ENCODE results near the gene PANX1.

The PANX1 gene

DNA sequence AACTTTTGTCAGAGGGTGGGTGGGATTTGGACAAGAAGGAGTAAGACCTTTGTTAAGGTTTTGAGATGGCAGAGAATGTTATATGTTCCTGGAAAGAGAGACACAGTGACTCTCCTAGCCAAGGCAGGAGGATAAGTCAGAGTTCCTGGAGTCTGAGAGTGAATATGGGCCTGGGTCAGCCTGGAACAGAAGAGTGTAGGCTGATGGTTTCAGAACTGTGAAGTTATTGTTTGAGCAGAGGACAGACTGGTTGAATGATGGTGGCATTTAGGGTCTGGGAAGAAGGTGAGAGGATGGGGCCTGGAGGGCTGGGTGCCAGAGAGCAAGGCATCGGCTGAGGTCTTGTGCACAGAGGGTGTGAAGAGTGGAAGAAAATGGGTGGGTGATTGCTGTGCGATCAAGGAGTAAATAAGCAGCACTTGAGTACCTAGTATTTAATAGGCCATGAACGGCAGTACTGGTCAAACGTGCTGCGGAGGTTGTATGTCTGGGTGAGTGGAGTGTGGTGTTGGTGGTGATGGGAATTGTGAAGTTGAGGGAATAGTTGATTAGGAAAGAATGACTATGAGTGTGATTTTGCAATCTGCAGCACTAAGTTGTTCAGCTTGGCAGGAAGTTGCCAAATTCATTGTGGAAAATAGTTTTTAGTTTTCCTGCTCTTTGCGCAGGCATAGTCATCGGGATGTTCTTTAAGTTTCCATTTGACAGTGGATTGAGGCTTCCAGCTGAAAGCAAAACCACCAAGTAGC is 1.8 kb downstream of the PANX1 start:
- no peak for DNase-seq

DNA sequence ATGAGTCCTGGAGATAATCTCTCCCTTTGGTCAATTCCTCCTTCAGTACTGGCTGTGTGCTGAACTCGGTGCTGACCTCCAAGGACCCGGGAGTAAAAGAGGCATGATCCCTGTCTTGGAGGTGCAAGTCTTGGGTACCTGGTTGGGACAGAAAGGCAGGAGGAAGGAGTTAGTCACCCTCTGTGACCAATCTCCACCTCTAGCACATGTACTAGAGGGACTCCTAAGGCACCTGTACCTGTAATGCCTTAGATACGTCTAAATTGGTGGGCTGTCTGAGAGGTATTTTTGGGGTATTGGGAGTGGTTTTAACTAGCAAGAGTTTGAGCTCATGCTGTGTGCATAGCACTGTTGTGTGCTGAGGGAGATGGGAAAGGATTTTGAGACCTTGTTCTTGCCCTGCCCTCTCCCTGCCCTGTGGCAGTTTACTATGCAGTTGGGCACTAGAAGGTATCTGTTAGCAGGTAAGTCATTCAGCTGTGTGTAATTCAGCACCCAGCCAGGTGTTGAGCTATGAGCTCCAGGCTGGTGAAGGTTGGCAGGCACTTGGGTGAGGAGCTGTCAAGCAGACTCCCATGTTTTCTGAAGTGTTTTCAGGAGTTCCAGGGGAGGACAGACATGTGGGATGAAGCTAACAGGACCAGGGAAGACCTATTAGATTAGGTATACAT is 2.5 kb downstream of the PANX1 start:
- no peak for DNase-seq

DNA sequence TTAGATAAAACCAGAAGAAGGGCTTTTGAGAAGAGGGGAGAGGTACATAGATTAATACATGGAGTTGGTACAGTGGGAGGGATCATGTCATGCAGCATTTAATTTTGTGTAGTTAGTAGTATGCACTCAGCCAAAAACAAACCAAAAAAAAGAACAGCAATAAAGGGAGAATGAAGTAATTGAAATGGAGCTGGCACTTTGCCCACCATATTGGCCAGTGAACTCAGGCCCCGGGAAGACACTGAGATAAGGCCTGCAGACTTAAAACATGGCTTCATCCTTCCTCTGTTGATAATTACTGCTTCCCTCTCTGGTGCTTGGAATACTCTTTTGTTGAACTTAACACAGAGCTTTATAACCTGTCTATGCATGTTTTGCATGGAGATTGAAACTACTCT is 3.1 kb downstream of the PANX1 start:
- DNase-seq = no peak

DNA sequence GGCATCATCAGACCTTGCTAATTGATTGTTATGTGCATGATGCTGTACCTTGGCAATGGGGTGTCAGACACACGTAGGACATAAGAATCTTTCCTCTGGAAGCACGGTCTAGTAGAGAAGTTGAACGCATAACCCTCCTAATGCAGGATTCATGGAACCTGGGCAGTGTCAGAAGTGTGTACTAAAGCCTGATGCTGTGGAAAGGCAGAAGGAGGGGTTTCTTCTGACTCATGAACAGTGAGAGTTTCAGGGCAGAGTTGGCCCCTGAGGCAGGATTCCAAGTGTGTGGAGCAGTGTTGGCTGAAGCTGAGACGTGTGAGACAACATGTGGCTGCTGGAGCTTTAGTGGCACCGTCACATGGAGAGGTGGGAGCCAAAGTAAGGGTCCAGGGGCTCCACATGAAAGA is 3.5 kb downstream of the PANX1 start:
- DNase-seq = no peak

DNA sequence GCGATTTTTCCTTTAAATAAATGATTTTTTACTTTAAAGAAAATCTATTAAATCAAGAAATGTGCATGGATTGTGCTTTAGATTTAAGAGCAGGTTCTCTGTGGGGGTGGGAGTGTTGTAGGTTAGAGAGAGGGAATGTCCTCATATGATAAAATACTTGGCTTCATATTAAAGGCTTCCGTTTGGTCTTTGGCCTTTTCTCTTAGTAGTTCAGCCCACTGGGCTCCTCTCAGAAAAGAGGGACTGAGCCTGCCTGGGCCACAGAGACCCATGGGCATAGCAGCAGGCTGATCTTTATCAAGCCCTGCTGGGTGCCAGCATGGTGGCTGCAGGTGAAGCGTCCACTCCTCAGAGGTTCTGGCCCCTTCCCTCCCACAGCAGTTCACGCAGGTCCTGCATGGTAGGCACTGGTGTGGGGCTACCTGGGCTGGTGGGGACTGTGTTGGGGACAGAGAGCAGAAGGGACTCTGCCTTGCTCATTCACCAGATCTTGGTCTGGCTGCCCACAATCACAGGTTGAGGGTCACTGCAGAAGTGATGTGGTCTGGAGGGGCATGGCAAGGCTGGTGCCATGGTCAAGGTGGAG is 4.3 kb downstream of the PANX1 start:
- no peak for DNase-seq

DNA sequence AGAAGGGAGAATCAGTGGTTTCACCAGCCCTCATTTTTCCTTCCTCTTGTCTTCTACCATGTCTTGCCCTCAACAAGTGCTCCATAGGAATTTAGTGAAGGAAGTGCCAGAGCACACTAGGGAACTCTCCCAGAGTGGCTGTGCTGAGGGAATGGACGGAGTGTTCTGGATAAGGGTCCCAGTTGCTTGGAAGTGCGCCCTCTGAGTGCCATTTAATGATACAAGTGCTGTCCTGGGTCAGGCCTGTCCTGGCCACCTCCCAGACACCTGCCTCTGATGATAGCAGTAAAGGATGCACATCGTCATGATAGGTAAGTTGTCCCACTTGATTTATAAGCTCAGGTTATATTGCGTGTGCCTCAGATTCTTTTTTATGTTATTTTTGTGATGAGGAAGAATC is 5.1 kb downstream of the PANX1 start:
- DNase-seq = no peak

DNA sequence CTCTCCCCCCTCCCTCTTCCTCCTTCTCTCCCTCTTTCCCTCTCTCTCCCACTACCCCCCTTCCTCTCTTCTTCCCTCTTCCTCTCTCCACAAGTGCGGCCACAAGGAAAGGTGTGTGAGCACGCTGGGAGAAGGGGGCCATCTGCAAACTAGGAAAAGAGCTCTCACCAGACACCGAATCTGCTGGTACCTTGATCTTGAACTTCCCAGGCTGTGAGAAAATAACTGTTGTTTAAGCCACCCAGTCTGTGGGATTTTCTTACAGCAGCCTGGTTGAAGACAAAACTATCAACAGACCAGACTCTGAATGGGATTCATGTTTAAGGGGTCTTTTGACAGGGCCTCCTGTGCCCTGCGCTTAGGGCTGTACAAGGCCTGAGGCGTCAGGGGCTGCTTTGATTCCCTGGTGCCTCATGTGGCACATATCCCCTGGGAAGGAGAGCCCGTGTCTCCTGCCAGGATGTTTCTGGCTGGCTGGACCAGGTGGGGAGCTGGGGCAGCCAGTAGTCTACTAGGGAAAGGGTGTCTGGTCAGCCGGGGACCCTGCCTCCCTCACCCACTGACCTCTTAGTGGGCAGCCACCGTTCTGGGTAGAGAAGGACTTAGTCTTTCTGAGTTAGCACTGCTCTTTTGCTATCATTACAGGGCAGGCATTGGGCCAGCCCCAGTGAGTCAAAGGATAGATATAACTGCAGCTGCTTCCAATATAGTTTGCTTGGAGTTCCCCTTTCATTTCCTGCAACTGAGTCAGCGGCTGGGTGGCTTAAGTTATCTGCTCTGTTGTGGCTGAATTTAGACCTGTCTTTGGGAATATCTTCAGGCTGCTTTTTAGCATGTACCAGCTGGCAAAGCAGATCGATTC is 6.2 kb downstream of the PANX1 start:
- DNase-seq = no peak

DNA sequence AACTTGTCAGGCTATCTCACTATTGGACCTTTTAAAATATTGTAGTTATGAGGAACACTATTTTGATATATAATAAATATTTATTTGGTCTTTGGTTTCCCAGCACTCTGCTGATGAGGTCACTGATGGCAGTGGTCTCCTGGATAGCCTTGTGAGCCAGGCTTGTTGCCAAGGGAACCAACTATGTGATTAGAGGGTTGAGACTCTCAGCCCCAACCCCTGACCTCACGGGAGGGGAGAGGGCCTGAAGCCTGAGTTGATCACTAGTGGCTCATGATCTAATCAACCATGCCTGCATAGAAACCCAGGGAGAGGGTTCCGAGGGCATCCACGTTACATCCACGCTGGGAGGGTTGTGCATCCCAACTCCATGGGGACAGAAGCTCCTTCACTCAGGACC is 10.8 kb downstream of the PANX1 start:
- DNase-seq = no peak

DNA sequence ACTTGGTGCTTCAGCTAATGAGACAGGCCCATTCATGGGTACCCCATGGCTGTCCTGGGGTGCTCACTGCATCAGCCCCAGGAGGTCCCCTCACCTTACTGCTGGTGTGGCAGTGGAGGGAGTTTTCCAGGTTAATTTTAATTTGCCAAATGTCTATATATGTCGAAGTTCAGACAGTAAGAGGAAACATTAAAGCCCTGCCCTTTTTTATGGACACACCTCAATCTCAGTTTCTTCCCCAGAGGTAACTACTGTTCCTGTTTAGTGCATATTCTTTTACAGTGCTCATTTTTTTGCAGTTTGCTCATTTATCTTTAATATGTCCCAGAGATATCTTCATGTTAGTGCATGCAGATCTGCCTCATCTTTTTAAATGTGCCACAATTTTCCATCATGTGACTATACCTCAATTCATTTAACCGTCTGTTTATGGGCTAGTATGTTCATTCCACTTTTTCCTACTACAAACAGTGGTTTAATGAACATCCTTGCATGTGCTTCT is 11.6 kb downstream of the PANX1 start:
- no peak for DNase-seq

DNA sequence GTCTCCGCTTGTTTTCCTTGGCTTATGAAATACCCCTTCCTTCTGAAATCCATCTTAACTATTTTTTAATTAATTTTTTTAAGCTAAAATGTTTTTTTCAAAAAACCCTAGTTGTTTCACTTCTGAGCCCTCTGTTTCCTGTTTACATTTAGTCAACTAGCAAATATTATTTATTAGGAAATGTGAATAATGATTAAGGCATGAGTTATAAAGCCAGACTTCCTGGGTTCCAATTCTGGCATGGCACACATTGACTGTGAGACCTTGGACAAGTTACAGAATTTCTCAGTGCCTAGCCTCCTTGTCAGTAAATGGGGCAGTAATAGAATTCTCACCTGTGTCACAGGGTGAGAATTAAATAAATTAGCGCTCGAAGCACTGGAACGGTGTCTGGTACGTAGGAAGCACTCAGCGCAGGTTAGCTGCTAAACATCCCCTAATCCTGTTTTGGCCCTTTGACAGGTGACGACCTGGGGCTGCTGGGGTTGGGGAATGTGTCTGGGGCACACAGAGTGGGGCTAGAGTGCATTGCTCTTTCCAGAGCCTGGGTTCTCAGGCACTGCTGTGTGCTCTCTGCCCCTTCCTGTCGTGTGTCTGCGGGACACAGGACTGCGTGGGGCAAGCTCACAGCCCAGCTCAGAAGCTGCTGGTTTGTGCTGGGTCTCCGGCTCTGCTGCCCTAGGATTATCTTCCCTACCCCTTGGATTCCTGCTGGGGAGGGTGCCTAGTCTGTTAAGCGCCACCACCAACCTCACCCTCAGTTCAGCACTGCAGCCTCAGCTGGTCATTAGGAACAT is 13.1 kb downstream of the PANX1 start:
- no peak for DNase-seq

DNA sequence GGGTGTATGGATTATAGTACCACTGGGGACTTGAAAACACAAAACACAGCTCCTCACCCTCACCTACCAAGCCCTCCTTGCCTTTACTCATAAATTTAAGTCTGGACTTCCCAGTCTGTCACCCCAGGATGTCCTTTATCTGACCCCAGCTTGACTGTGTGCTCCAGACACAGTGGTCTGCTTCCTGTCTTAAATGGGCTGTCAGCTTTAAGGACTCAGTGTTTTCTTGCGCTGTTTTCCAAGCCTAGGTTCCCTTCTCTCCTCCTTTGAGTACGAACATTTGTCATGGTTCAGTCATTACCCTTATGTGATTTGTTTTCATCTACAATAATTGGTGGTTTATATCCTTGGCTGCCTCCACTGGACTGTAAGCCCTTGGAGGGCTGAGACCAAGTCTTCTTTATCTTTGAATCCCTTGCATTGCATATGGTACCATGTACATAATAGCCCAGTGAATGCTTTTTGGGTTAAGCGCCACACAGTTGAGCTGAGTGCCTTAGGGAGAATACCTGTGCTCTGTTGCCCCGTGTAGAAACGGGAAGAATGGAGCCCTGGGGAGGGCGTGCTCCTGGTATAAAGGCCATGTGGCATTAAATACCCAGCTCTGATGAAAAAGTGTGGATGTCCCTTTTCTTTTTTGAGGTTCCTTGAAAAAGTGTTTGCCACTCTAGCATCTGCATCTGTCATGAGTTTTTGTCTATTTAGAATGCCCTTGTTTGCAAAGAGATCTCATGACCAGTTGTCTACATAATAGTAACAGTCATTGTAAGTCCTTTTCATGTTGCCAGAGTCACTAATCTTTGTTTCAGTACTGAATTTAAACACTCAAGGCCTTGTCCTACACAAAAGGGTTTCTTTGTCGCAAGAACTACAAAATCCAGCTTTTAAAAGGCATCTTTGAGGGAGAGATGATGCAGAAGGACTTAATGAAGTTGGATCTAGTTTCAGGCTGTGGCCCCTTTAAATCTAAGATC is 14.0 kb downstream of the PANX1 start:
- DNase-seq = no peak

DNA sequence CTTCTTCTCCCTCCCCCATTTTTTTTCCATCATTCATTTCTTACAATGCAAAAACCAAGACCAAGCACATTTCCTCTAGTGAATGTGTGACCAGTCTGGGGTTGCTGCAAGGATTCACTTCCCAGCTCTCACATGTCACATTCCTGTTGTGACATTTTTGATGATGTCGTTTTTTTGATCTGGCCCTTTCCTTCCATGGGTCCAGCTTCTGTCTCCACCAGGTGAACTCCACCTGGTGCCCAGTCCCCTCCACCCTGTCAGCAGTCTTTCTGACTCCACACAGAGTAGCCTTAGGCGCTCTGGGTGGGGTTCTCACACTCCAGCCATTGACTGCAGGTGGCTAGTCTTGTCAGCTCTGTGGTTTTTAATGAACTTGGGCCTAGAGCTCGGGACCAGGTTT is 15.6 kb downstream of the PANX1 start:
- DNase-seq = no peak

DNA sequence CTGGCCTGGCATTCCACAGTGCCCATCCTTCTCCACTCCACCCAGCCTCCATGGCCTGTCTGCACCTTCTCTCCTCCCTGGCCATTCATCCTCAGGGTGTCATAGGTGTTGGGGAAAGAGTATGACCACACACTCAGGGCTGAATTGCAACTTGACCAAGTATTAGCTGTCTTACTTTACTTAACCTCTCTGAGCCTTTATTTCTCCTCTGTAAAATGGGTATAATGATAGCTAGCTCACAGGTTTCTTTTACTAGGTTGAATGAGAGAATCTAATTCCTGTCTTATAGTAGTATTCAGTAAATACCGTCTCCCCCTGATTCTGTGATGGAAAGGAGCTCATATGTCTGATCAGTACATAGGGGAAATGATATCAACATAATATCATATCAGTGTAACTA is 16.0 kb downstream of the PANX1 start:
- DNase-seq = no peak

DNA sequence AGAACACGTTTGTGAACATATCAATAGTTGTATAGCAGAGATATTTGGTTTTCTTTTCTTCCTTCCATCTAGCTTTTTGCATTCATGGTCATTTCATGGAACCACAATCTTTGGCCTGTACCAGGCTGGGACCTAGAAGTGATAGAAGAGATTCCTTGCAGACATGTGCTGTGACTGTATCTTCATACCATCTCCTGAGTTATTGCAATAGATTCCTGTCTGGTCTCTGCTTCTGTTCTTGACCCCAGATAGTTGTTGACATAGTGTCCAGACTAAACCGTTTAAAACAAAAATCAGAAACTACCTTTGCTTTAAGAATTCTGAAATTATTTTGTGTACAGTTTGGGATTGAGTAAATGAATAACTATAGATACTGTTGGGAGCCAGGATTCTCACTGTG is 16.8 kb downstream of the PANX1 start:
- DNase-seq = no peak

DNA sequence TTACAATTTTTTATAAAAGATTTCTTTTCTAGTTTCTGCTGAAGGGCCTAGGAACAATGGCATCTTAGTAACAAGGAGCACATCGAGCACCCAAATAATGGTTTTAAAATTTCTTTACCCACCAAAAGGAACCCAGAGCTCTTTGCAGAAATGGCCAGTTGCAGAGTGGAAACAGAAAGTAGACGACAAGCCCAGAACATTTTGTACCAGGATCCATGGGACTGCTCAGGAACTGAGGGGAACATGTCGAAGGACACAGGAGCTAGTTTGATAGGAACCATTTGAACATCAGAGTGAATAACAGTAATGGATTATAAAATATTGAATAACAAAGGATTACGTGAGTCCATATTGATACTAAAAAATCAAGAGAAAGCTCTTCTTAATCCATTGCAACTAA is 17.3 kb downstream of the PANX1 start:
- DNase-seq = no peak

DNA sequence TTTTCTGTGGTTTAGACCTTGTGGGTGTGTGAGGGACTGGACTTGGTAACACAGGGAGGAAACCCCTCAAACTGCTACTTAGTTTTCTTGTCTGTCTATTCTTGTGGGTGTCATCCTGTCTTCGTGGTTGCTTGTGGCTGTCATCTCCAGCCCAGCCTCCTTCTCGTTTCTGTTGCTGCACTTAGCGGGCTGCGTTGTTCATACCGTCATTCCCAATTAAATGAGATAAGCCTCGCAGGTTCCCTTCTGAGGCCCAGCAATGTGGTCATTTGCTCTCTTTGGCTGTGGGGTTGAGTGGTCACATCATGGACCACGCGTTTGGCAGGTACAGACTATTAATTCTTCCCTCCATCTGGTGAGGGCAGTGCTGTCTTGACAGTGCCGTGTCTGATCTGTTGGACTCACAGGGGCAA is 18.8 kb downstream of the PANX1 start:
- no peak for DNase-seq

DNA sequence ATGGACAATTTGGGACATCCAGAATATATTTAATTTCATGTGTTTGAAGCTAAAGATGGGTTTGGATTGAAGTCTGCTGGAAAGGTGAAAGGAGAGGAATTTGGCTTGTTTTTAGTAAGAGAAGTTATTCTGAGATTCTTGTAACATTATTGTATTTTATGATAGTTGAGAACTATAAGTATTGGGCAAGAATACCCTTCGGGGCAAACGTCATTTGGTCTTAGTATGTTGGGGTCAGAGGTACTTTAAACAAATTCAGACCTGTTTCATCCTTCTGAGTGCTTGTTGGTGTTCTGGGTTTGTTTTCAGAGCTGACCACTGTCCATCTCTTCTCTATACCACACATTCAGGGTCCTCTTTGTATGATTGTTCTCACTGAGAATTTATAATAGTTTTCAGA is 19.5 kb downstream of the PANX1 start:
- DNase-seq = no peak

DNA sequence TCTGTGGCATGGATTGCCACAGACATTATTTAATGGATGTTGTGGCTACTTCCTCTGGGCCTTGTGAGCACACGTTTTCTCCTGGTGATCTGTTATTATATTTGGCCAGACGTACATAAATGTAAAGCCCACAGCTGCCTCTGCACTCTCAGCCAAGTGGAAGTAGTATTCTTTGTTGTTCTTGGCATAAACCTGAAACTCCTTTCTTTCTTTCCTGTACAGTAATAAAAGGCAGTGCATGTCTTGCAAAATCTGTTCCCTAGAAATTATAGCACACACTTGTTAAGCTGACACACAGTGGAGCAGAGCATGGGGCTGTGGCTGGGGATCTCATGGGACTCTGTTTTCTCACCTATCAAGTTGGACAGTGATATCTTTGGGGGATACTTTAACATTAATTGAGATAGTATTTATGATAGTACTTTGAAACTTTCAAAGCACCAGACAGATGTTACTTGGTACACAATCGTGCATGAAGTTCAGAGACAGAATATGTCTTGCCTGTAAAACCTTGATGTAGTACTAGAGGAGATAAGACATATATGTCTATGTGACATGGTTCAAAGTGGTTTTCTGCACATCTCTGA is 20.9 kb downstream of the PANX1 start:
- no peak for DNase-seq

DNA sequence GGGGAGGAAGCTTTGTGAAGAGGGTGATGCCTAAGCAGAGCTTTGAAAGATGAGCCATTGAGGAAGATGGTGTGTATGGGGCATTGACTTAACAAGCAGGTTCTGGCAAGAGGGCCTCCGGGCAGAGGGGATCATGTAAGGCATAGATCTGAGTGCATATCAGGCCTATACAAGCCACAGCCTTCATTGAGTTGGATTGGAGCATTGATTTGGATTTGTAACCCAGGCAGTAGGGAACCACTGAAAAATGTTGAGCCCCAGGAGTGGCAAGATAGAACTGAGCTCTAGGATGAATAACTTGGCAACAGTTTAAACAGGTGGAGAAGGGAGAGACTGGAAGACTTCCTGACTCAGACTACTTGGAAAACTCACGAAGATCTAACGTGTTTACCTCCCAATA is 21.4 kb downstream of the PANX1 start:
- DNase-seq = no peak

Measured in NCI-H187 treated with DMSO at 0.1 percent for 48 hours (cell line).